K562 (cell line): Measurements from ENCODE around the gene CHD2. TPM values are rescaled to one million over a fixed set of nuclear protein-coding genes. Genes with fewer than 3 reads are reported as not detected.

Source experiments
- AFF4 ChIP-seq: sonication (generic); formaldehyde crosslinking; IDR thresholded peaks from 2 replicates; pipeline ENCODE4 v1.8.0; 2023; ENCODE audit warnings: mild to moderate bottlenecking, missing genetic modification reagents
- FOS ChIP-seq: IDR thresholded peaks from 3 replicates; pipeline ENCODE4 v1.6.1; 2011; ENCODE audit not compliant: insufficient read length; ENCODE audit errors: extremely low read depth
- GABPA ChIP-seq: fragments of 200-800 bp; sonication (Bioruptor generic); conservative IDR thresholded peaks from 2 replicates; pipeline ENCODE4 v1.6.1; 2016; ENCODE audit warnings: low read depth, missing genetic modification characterization, missing compliant biosample characterization
- NR2C2 ChIP-seq, 2 experiments: fragments of 200-800 bp in 1 of 2; sonication (Bioruptor generic) in 1 of 2; sonication (generic) in 1 of 2; formaldehyde crosslinking in 1 of 2; IDR thresholded peaks; 2 replicates each; pipeline versions ENCODE4 v1.6.1 to v1.8.0; 2016 to 2022; ENCODE audit warnings: mild to moderate bottlenecking in 1 of 2, missing compliant biosample characterization in 1 of 2, missing genetic modification characterization in 1 of 2, missing genetic modification reagents in 1 of 2
- POLR3A ChIP-seq: IDR thresholded peaks from 2 replicates; pipeline ENCODE4 v1.6.1; 2011; ENCODE audit warnings: borderline replicate concordance, mild to moderate bottlenecking, moderate library complexity; ENCODE audit not compliant: insufficient read length, insufficient read depth; ENCODE audit errors: extremely low read depth
- SAP30 ChIP-seq: fragments of 200-600 bp; sonication (generic); IDR thresholded peaks from 2 replicates; pipeline ENCODE4 v1.6.1; 2012; ENCODE audit warnings: borderline replicate concordance, low read depth, mild to moderate bottlenecking, moderate library complexity, low read length, control low read depth, inconsistent platforms; ENCODE audit not compliant: insufficient read depth, poor library complexity, severe bottlenecking
- TEAD4 ChIP-seq, 2 experiments: sonication (generic) in 1 of 2; formaldehyde crosslinking in 1 of 2; IDR thresholded peaks; 2 replicates each; pipeline versions ENCODE4 v1.6.1 to v1.8.0; 2012 to 2022; ENCODE audit warnings: borderline replicate concordance in 1 of 2, inconsistent platforms in 1 of 2, low read length in 1 of 2, mild to moderate bottlenecking in 1 of 2, missing genetic modification reagents in 1 of 2
- ZBTB17 ChIP-seq: fragments of 450-650 bp; formaldehyde crosslinking; IDR thresholded peaks from 2 replicates; pipeline ENCODE4 v1.4.0; 2020; ENCODE audit warnings: mild to moderate bottlenecking
- ZBTB33 ChIP-seq: sonication (generic); formaldehyde crosslinking; IDR thresholded peaks from 2 replicates; pipeline ENCODE4 v1.8.1; 2023; ENCODE audit warnings: mild to moderate bottlenecking, missing genetic modification reagents
- ZNF407 ChIP-seq: fragments of 450-650 bp; IDR thresholded peaks from 2 replicates; pipeline ENCODE4 v1.6.1; 2016; ENCODE audit warnings: low read depth
- ZNF408 ChIP-seq: fragments of 250-450 bp; sonication (Bioruptor Pico); IDR thresholded peaks from 2 replicates; pipeline ENCODE4 v1.4.0; 2020; ENCODE audit warnings: low read depth, mild to moderate bottlenecking, moderate library complexity
- polyA plus RNA-seq, 8 experiments: library from polyadenylated mRNA; depleted of rRNA in 4 of 8; stranded (reverse) in 5 of 8; unstranded in 3 of 8; fragments of >200 nt; fragmentation: Nextera tagmentation in 2 of 8; fragmentation: Illumina TruSeq in 1 of 8; extraction: Ambion mirVana in 2 of 8; extraction: Trizol in 1 of 8; gene quantifications; 2 replicates each; pipeline versions ENCODE4 v1.2.1 to v1.2.3, GENCODE V29; 2011 to 2014; ENCODE audit warnings: inconsistent platforms in 1 of 8, missing spikeins in 1 of 8
- total RNA-seq, 7 experiments: library from RNA; depleted of rRNA in 6 of 7; stranded (reverse); fragments of >200 nt in 6 of 7; fragmentation: Illumina TruSeq in 2 of 7; extraction: Trizol in 2 of 7; gene quantifications; 2 replicates each; pipeline versions ENCODE4 v1.2.1 to v1.2.3, GENCODE V29; 2011 to 2021; ENCODE audit warnings: low replicate concordance in 1 of 7

Gene CHD2
- total and polyA plus RNA-seq, 9 of the 15 experiments (the other 6 are each of a cell fraction or from before 2014, with no cell fraction given), result 38.9 to 70.8 (median 56.2) TPM

- TF ChIP-seq TEAD4 (IDR thresholded peaks at IDR 0.05; ENCODE audit: low read length) (no peak), TEAD4 (CRISPR knock-in tag; IDR thresholded peaks at IDR 0.05; ENCODE audit: borderline replicate concordance) (no peak), FOS (no peak), ZBTB33 (CRISPR knock-in tag) (no peak), ZBTB17 (CRISPR knock-in tag) (no peak), AFF4 (no peak), NR2C2 (CRISPR knock-in tag; IDR thresholded peaks at IDR 0.05) (no peak), NR2C2 (tag; IDR thresholded peaks at IDR 0.05) (no peak), ZNF407 (no peak), ZNF408 (CRISPR knock-in tag) (no peak), POLR3A (no peak), SAP30 (no peak), GABPA (tag) (no peak)
Measured at GRCh38 chr15:92883163-92883875, 16.8 kb upstream of the CHD2 start (continued).
